Activated CD8-positive, alpha-beta memory T cell treated with anti-CD3 and anti-CD28 coated beads for 4 hours (primary cell): ENCODE measurements around the gene TRIM32.
"Not testable (repeated sequence)": the region's sequence is repeated elsewhere in the genome, so short reads cannot be mapped to it uniquely, and the experiment has no call there.

Source experiments
- DNase-seq, 2 donors: peaks; one replicate each; pipeline ENCODE4 v3.0.0-alpha.2; 2020; ENCODE audit warnings: low read depth in 2 of 2

Gene TRIM32

GRCh38 chr9:116674210-116674980, 12.7 kb upstream of the TRIM32 start:
- no peak for DNase-seq

DNA sequence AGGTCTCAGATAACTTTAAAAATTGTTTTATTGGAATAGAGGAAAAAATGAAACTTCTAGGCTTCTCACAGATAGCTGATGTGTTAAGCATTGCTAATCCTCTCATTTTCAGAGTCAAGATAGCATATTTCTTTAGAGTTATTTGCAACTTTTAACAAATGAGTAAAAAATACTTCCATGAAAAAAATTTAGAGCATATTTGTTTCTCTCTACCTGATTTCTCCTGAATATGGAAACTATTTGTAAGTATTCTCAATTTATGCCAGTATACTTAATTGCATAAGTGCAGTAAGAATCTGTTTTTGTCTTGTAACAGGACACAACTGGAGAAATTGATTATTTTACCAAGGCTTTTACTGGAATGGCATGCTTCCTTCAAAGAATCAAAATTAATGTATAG, 3.6 kb upstream of the TRIM32 start:
- DNase-seq: no peak

GRCh38 chr9:116685166-116685565, 1.9 kb upstream of the TRIM32 start:
- no peak for DNase-seq

DNA sequence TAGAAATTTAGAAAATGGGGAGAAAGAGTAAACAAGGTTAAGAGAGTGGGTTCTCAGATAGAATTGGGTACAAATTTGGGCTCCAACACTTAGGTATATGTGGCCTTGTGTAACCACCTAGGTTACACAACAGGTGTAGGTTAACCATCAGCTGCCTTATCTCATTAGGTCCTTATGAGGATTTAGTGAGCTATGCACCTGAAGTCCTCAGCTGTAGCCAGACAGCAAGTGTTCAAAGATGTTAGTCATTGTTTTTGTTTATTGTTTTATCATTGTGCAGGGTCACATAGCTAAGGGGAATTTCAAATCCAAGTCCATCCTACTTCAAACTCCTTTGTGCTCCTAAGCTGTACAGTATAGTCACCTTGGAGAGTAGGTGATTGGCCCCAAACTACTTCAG, 970 bp upstream of the TRIM32 start:
- DNase-seq: no peak

GRCh38 chr9:116686693-116687073, 422 bp upstream of the TRIM32 start:
- no peak for DNase-seq

DNA sequence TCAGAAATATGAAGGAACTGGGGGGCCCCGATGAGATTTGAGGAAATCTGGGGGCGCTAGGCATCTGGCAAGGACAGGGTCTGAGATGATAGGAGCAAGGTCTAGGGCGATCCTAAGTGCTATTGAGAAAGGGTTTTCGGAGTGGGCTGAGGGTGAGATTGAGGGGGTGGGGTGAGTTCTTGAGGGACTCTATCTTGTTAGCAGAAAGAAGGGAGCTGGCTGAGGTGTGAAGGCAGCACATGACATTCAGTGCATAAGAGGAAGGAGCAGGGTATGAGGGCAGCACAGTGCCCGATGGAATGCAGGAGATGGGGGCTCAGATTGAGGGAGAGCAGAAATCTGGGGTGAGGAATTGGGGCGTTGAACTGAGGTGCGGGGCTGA, 640 bp downstream of the TRIM32 start:
- DNase-seq: no peak

DNA sequence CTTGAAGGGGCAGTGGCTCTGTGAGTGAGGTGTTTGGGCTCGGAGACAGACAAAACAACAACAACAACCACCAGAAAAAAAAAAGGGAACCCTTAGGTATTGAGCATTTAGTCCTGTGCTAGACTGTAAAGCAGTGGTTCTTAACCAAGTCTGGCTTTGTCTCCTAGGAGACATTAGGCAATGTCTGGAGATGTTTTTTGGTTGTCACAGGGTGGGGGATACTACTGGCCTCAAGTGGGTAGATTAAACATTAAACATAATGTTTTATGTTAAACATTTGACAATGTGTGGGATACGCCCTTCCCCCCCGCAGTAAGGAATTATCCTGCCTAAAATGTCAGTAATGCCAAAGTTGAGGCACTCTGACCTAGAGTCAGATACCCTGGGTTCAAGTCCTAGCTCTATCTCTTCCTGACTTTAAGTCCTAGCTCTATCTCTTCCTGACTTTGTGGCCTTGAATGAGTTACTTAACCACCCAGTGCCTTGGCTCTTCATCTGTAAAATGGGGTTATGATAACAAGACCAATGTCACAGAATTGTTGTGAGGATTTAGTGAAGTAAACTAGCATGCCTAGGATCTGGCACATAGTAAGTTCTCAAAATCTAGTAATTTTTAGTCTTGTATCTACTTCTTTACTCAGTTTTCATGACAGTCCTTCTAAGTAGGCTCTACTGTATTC, 1.8 kb downstream of the TRIM32 start:
- DNase-seq: no peak

- no peak for DNase-seq
Measured at GRCh38 chr9:116689486-116690032, 2.5 kb downstream of the TRIM32 start.

DNA sequence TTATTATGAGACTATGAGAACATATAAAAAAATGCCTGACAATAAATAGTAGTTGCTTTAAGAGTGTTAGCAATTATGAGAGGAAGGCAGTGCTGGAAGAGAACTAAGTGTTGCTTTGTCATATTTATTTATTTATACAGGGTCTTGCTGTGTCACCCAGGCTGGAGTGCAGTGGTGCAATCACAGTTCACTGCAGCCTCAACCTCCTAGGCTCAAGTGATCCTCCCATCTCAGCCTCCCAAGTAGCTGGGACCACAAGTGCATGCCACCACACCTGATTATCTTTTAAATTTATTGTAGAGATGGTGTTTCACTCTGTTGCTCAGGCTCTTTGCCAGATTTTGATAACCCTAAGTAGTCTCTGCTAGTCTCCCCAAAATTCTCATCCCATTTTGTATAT, 3.7 kb downstream of the TRIM32 start:
- not testable (repeated sequence) for DNase-seq

DNA sequence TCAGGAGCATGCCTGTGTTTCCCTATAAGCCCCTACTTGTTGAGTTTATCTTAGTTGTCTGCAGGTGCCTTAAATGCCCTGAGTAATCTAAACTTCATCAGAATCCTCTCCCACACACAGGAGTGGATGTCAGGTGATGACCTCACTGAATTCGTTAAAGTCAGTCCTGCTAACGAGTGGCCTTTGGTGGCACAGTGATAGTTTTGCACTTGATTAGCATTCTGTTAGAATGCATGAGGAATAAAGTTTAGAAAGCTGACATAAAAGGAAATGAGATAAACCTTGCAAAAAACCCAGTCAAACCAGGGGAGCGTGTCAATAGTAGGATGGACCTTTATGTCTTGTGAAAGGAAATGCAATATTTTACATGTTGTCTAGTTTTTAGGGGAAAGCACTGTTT, 4.5 kb downstream of the TRIM32 start:
- DNase-seq: no peak

GRCh38 chr9:116692616-116693015, 5.5 kb downstream of the TRIM32 start:
- no peak for DNase-seq

- no peak for DNase-seq
Measured at GRCh38 chr9:116693233-116693731, 6.2 kb downstream of the TRIM32 start.

DNA sequence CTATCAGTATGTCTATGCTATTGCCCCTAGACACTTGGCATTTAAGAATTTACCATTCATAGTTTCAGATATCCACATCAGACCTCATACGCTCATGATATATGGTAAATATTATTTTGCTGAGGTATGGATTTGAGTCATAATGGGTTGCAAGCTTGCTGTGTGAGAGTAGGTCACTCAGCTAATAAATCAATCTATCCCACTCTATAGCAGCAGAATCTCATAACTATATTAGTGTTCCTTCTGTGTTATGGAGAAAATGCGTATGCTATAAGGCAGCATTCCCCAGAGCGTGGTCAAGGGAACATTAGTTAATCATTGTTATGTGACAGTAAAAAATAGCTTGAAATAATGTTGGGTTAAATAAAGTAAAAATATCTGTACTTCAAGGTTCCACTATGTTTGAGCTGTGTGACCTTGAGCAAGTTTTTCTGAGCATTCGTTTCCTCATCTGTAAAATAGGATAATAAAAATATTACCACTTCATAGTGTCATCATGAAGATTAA, 7.7 kb downstream of the TRIM32 start:
- DNase-seq: no peak

GRCh38 chr9:116695438-116695837, 8.3 kb downstream of the TRIM32 start:
- DNase-seq: no peak

DNA sequence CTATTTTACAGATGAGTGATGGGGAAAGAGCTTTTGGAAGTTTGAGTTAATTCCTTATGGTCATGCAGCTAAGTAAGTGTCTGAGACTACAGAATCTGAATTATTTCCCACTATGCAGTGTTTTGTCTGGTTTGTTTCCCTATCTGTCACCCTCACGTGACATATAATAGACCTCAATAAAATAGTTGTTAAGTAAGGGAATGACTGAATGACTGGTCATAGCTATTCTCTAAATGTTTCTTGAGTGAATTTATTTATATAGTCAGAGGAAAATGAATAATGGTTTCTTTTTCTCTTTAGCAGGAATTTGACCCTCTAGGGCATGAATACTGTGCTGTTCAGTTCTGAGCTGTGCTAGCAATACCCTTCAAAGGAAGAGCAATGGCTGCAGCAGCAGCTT, 10.3 kb downstream of the TRIM32 start:
- DNase-seq: no peak

GRCh38 chr9:116697887-116698286, 10.8 kb downstream of the TRIM32 start:
- no peak for DNase-seq

DNA sequence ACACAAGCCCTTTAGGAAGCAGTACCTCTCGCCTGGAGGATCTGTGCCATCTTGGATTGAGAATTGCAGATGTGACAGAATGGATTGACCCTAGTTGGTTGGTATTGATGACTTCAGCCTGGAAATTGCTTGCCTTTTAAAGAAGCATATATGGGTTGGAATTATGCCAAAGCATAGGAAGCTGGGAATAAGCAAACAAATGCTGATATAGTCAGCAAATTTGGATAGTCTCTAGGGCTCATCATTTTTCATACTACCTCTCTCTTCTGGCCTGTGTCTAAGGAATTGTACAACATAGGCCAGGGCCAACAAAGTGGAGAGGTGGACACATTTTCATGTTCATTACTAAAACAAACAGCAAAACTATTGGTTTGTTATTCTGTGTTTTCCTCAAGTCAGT, 13.2 kb downstream of the TRIM32 start:
- no peak for DNase-seq

- DNase-seq: no peak
Measured at GRCh38 chr9:116700882-116701865, 14.1 kb downstream of the TRIM32 start.

DNA sequence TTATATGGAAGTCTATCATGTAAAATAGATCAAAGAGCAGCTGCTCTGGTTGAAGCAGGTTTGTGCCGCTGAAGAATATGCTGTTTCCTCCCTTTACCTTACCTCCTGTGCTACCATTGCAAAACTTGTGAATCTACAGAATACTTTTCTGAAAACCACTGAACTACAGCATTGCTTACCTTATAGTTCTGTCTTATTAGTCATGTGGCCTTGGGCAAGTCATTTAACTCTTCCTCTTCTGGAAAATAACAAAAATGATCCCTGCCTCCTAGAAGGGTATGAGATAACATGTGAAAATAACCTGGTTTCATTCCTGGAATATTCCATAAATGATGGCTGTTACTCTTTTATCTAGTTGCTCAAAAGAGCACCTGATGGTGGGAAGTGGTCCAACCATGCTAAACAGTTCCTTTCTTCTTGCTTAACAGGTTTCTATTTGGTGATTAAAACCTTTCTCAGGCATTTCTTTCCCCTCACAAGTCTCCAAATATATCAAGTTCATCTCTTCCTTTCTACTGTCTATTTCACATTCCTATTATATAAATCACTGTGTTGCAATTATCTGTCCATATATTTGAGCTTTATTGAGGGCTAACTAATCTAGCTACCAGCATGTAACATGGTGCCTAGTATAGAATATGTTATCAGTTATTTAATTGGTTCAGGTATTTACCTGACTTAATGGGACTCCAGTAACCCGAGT, 15.0 kb downstream of the TRIM32 start:
- DNase-seq: no peak

GRCh38 chr9:116703634-116704033, 16.5 kb downstream of the TRIM32 start:
- no peak for DNase-seq

DNA sequence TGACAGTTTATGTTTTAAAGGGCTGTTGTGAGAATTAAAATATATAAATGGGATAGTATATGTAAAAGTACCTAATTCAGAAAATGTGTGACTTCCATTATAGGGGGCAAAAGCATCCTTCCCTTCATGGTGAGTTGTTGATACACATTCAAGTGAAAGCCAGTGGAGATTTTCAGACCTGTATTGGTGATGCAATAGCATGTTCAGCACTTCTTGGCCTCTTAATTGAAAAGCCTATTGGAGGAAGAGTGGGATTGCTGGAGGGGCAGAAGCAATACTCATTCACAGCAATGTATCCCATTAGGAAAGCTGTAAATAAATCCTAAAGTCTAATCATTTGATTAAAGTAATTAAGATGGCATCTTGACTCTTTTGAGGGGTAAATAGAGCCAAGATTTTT, 17.4 kb downstream of the TRIM32 start:
- no peak for DNase-seq
